Ovary (tissue), 3 donors: ENCODE measurements around the gene HSPA1L.

ENCODE experiments used
- EP300 ChIP-seq: sonication (generic); formaldehyde crosslinking; IDR thresholded peaks from one replicate; pipeline ENCODE4 v1.6.1; 2017; ENCODE audit warnings: antibody characterized with exemption
- POLR2A ChIP-seq: fragments of 450-650 bp; IDR thresholded peaks from one replicate; pipeline ENCODE4 v1.6.1; 2017; ENCODE audit warnings: antibody characterized with exemption, mild to moderate bottlenecking, moderate library complexity
- TF ChIP-seq, protein P1 (sequence below), 3 donors: fragments of 450-650 bp in 2 of 3; fragments of 200-600 bp in 1 of 3; IDR thresholded peaks; one replicate each; pipeline versions ENCODE4 v1.5.1 to v1.8.0; 2016 to 2022; ENCODE audit warnings: antibody characterized with exemption in 3 of 3, mild to moderate bottlenecking in 1 of 3
- donor health status: DM: no; HTN: no; CAD: no.

DNA sequence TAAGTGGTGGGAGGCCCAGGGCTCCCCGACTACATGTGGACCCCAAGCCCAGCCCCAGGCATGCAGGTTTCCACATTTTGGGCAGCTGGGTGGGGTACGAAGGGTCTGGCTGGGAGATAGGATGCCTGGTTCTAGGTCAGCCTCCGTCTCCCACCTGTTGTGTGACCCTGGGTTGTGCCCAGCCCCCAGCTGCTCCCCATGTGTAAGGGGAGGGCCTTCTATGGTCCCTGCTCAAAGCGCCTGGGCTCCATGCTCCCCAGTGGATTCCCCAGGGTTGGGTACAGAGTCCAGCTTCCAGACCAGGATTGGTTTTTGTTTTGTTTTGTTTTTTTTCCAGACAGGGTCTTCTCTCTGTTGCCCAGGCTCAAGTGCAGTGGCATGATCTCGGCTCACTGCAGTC, 36.9 kb downstream of the HSPA1L start:
- TF ChIP-seq, protein P1, sequence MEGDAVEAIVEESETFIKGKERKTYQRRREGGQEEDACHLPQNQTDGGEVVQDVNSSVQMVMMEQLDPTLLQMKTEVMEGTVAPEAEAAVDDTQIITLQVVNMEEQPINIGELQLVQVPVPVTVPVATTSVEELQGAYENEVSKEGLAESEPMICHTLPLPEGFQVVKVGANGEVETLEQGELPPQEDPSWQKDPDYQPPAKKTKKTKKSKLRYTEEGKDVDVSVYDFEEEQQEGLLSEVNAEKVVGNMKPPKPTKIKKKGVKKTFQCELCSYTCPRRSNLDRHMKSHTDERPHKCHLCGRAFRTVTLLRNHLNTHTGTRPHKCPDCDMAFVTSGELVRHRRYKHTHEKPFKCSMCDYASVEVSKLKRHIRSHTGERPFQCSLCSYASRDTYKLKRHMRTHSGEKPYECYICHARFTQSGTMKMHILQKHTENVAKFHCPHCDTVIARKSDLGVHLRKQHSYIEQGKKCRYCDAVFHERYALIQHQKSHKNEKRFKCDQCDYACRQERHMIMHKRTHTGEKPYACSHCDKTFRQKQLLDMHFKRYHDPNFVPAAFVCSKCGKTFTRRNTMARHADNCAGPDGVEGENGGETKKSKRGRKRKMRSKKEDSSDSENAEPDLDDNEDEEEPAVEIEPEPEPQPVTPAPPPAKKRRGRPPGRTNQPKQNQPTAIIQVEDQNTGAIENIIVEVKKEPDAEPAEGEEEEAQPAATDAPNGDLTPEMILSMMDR (IDR thresholded peaks at IDR 0.05), result no peak
- TF ChIP-seq POLR2A (no peak), EP300 (no peak)
